Loucy (cell line): Measurements from ENCODE around the gene RIMBP2.

ENCODE experiments used
- H2AFZ ChIP-seq: fragments of 200-600 bp; sonication (generic); 2 replicates; pipeline ENCODE4 v1.6.0; 2016; ENCODE audit warnings: antibody characterized with exemption, mild to moderate bottlenecking, low read length, moderate library complexity
- H3F3A ChIP-seq: fragments of 200-600 bp; 2 replicates; pipeline ENCODE4 v1.6.0; 2016; ENCODE audit warnings: antibody characterized with exemption, low read depth, mild to moderate bottlenecking
- H3K27me3 ChIP-seq: fragments of 200-600 bp; sonication (generic); 2 replicates; pipeline ENCODE4 v1.6.1; 2014; ENCODE audit warnings: low read length, mild to moderate bottlenecking; ENCODE audit not compliant: insufficient read depth, poor library complexity, severe bottlenecking
- H3K36me3 ChIP-seq: fragments of 200-600 bp; sonication (generic); 2 replicates; pipeline ENCODE4 v1.6.1; 2016; ENCODE audit warnings: low read length; ENCODE audit not compliant: insufficient read depth
- H3K4me1 ChIP-seq: fragments of 200-600 bp; sonication (generic); 2 replicates; pipeline ENCODE4 v1.5.1; 2014; ENCODE audit warnings: low read length, mild to moderate bottlenecking; ENCODE audit not compliant: insufficient read depth, poor library complexity, severe bottlenecking
- H3K4me2 ChIP-seq: fragments of 200-600 bp; sonication (generic); 2 replicates; pipeline ENCODE4 v1.6.0; 2014; ENCODE audit warnings: antibody characterized with exemption, low read length, low read depth, mild to moderate bottlenecking; ENCODE audit not compliant: poor library complexity, severe bottlenecking
- H3K4me3 ChIP-seq: fragments of 200-600 bp; sonication (generic); 2 replicates; pipeline ENCODE4 v1.5.1; 2014; ENCODE audit warnings: low read length, mild to moderate bottlenecking, mixed read lengths; ENCODE audit not compliant: poor library complexity, severe bottlenecking
- H3K79me2 ChIP-seq: fragments of 200-600 bp; sonication (generic); 2 replicates; pipeline ENCODE4 v1.6.1; 2014; ENCODE audit warnings: low read length; ENCODE audit not compliant: insufficient read depth
- H3K9ac ChIP-seq: fragments of 200-600 bp; sonication (generic); 2 replicates; pipeline ENCODE4 v1.6.0; 2014; ENCODE audit warnings: mild to moderate bottlenecking, low read depth, low read length, moderate library complexity; ENCODE audit not compliant: poor library complexity, severe bottlenecking
- H3K9me2 ChIP-seq: fragments of 200-600 bp; sonication (generic); replicated peaks from 2 replicates; pipeline ENCODE4 v1.6.1; 2016; ENCODE audit warnings: low read depth, low read length, mixed read lengths
- H3K9me3 ChIP-seq: fragments of 200-600 bp; sonication (generic); 2 replicates; pipeline ENCODE4 v1.6.1; 2014; ENCODE audit warnings: mild to moderate bottlenecking, antibody characterized with exemption, low read length, low read depth; ENCODE audit not compliant: insufficient read depth
- H4K20me1 ChIP-seq: fragments of 200-600 bp; sonication (generic); 2 replicates; pipeline ENCODE4 v1.6.0; 2014; ENCODE audit warnings: antibody characterized with exemption, low read length, mild to moderate bottlenecking; ENCODE audit not compliant: insufficient read depth, poor library complexity, severe bottlenecking
- EZH2phosphoT487 ChIP-seq: fragments of 200-600 bp; IDR thresholded peaks from 2 replicates; pipeline ENCODE4 v1.6.1; 2018; ENCODE audit warnings: antibody characterized with exemption, mild to moderate bottlenecking, moderate library complexity, borderline replicate concordance
- TF ChIP-seq, protein P1 (sequence below): fragments of 200-600 bp; sonication (generic); conservative IDR thresholded peaks from 2 replicates; pipeline ENCODE4 v1.5.1; 2014; ENCODE audit warnings: mild to moderate bottlenecking, antibody characterized with exemption, low read length

RIMBP2 gene

DNA sequence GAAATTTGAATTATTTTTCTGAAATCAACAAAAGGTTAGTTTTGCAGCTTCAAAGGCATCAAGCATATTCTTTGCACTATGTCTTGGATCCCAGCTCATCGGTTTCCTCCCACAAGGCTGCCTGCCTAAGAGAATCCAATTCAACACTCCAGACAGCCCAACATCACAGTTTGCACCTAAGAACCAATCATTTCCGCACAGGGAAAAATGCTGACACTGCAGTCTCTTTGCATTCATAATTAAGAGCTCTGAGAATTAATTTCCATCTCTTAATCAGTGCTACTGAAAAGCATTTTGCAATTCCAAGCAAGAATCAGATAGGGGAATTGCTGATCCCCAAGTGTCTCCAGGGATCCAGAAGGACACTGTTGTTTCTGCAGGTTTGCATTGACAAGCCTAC lies 202.5 kb downstream of the RIMBP2 start:
- TF ChIP-seq, protein P1, sequence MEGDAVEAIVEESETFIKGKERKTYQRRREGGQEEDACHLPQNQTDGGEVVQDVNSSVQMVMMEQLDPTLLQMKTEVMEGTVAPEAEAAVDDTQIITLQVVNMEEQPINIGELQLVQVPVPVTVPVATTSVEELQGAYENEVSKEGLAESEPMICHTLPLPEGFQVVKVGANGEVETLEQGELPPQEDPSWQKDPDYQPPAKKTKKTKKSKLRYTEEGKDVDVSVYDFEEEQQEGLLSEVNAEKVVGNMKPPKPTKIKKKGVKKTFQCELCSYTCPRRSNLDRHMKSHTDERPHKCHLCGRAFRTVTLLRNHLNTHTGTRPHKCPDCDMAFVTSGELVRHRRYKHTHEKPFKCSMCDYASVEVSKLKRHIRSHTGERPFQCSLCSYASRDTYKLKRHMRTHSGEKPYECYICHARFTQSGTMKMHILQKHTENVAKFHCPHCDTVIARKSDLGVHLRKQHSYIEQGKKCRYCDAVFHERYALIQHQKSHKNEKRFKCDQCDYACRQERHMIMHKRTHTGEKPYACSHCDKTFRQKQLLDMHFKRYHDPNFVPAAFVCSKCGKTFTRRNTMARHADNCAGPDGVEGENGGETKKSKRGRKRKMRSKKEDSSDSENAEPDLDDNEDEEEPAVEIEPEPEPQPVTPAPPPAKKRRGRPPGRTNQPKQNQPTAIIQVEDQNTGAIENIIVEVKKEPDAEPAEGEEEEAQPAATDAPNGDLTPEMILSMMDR = no peak
- no peak for TF ChIP-seq EZH2phosphoT487
- Histone ChIP-seq H3K79me2 (no peaks in the 10 kb centered on the region), H3K27me3 (no peaks in the 10 kb centered on the region), H3K4me3 (no peak overlapping the region), H3F3A (no peaks in the 10 kb centered on the region), H2AFZ (no peak overlapping the region), H3K36me3 (no peaks in the 10 kb centered on the region), H3K9me3 (no peaks in the 10 kb centered on the region; the same call in 1 of the 2 replicates), H3K9me2 (no peaks in the 10 kb centered on the region), H3K9ac (no peak overlapping the region), H3K4me2 (no peak overlapping the region), H3K4me1 (no peaks in the 10 kb centered on the region), H4K20me1 (no peaks in the 10 kb centered on the region)

DNA sequence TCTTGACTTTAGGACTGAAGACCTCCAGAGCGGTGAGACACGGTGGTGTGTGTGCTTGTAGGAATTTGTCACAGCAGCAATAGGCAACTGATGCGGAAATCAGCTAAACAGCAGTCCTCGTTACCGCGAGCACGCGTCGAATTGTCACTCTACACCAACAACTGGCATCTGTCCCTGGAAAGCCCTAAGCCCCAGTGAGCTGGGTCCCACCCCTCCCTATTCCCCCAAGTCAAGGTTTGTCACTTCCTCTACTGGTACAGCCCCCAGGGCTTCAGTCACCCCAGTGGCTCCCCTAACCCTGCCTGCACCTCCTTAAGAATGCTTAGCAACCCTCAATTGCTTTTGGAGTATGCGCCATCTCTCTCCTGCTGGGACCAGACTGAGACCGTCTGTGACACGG lies 204.8 kb downstream of the RIMBP2 start:
- Histone ChIP-seq H3K4me3 (no peak overlapping the region), H4K20me1 (no peaks in the 10 kb centered on the region), H3K9me3 (no peaks in the 10 kb centered on the region; the same call in 1 of the 2 replicates), H2AFZ (no peak overlapping the region), H3K27me3 (no peaks in the 10 kb centered on the region), H3K4me2 (no peak overlapping the region), H3K79me2 (no peaks in the 10 kb centered on the region), H3K9me2 (no peaks in the 10 kb centered on the region), H3K4me1 (no peaks in the 10 kb centered on the region), H3F3A (no peaks in the 10 kb centered on the region), H3K9ac (no peak overlapping the region), H3K36me3 (no peaks in the 10 kb centered on the region)
- no peak for TF ChIP-seq EZH2phosphoT487
- TF ChIP-seq, protein P1 = no peak

DNA sequence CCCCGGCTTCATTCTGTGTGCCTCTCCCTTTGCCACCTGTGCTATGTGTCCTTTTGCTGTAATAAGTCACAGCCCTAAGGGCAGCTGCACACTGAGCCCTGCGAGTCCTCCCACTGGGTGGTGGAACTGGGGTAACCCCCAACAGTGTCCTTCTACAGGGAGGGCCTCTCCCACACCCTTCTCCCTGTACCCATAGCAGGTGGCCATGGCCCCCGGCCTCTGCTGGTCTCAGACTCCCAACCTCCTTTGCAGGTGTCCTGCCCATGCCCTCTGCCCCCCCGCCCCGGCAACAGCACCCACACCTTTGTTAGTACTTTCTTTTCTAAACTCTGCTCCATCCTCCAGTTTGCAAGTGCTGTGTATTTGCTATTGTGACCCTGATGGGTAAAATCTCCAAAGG lies 206.6 kb downstream of the RIMBP2 start:
- H3K9ac ChIP-seq = no peak overlapping the region
- no peaks in the 10 kb centered on the region for H3K36me3 ChIP-seq
- no peaks in the 10 kb centered on the region for H3K79me2 ChIP-seq
- H3K27me3 ChIP-seq = no peaks in the 10 kb centered on the region
- no peak overlapping the region for H2AFZ ChIP-seq
- no peaks in the 10 kb centered on the region for H3K4me1 ChIP-seq
- no peaks in the 10 kb centered on the region; the same call in 1 of the 2 replicates for H3K9me3 ChIP-seq
- no peaks in the 10 kb centered on the region for H4K20me1 ChIP-seq
- no peaks in the 10 kb centered on the region for H3F3A ChIP-seq
- no peak overlapping the region for H3K4me2 ChIP-seq
- no peaks in the 10 kb centered on the region for H3K9me2 ChIP-seq
- no peak for TF ChIP-seq EZH2phosphoT487
- TF ChIP-seq, protein P1 = no peak
- no peak overlapping the region for H3K4me3 ChIP-seq
